K562 (cell line): ENCODE results near the gene GRWD1. TPM values are rescaled to one million over a fixed set of nuclear protein-coding genes. Genes with fewer than 3 reads are reported as not detected.
A peak's percentile ranks its signal among the peaks of the same experiment; 100 is the strongest.

Source experiments
- BRF1 ChIP-seq: IDR thresholded peaks from 3 replicates; pipeline ENCODE4 v1.6.1; 2011; ENCODE audit warnings: borderline replicate concordance, mild to moderate bottlenecking; ENCODE audit not compliant: insufficient read length; ENCODE audit errors: extremely low read depth
- CEBPG ChIP-seq, 3 experiments: fragments of 200-800 bp in 1 of 3; sonication (Bioruptor generic) in 1 of 3; sonication (generic) in 1 of 3; formaldehyde crosslinking in 1 of 3; IDR thresholded peaks in 2 of 3; conservative IDR thresholded peaks in 1 of 3; 2 replicates each; pipeline versions ENCODE4 v1.6.1 to v1.8.0; 2016 to 2022; ENCODE audit warnings: missing compliant biosample characterization in 2 of 3, missing genetic modification characterization in 2 of 3, mild to moderate bottlenecking in 1 of 3, missing genetic modification reagents in 1 of 3
- CHD1 ChIP-seq: fragments of 200-600 bp; sonication (generic); IDR thresholded peaks from one replicate; pipeline ENCODE4 v1.6.1; 2012; ENCODE audit warnings: mild to moderate bottlenecking, moderate library complexity, low read length, inconsistent platforms
- ELF2 ChIP-seq: fragments of 250-450 bp; sonication (Bioruptor Pico); IDR thresholded peaks from 2 replicates; pipeline ENCODE4 v1.5.0; 2021; ENCODE audit warnings: mild to moderate bottlenecking
- ELK1 ChIP-seq: sonication (generic); formaldehyde crosslinking; IDR thresholded peaks from 2 replicates; pipeline ENCODE4 v1.8.1; 2022; ENCODE audit warnings: missing genetic modification reagents
- FOSL1 ChIP-seq: fragments of 200-800 bp; sonication (Bioruptor generic); conservative IDR thresholded peaks from 2 replicates; pipeline ENCODE4 v1.6.1; 2016; ENCODE audit warnings: missing genetic modification characterization, missing compliant biosample characterization
- HMGXB4 ChIP-seq: sonication (generic); formaldehyde crosslinking; IDR thresholded peaks from 2 replicates; pipeline ENCODE4 v1.8.1; 2023; ENCODE audit warnings: mild to moderate bottlenecking, missing genetic modification reagents
- HSF4 ChIP-seq: fragments of 250-450 bp; sonication (Bioruptor Pico); IDR thresholded peaks from 2 replicates; pipeline ENCODE4 v2.1.2; 2022; ENCODE audit warnings: mild to moderate bottlenecking, moderate library complexity, borderline replicate concordance
- LARP7 ChIP-seq: fragments of 450-650 bp; IDR thresholded peaks from 2 replicates; pipeline ENCODE4 v1.6.1; 2016
- NFIC ChIP-seq: fragments of 450-650 bp; IDR thresholded peaks from 2 replicates; pipeline ENCODE4 v1.6.1; 2017; ENCODE audit warnings: mild to moderate bottlenecking, inconsistent platforms
- NFIX ChIP-seq: fragments of 250-450 bp; sonication (Bioruptor Pico); IDR thresholded peaks from 2 replicates; pipeline ENCODE4 v1.4.0; 2020; ENCODE audit warnings: low read depth, mild to moderate bottlenecking, moderate library complexity
- SIX5 ChIP-seq, 2 experiments: IDR thresholded peaks; 2 replicates each; pipeline ENCODE4 v1.6.1; 2011; ENCODE audit warnings: low read length in 2 of 2, borderline replicate concordance in 1 of 2, low read depth in 1 of 2, mild to moderate bottlenecking in 1 of 2, moderate library complexity in 1 of 2; ENCODE audit not compliant: insufficient read depth in 1 of 2
- STAG1 ChIP-seq: sonication (generic); formaldehyde crosslinking; IDR thresholded peaks from 2 replicates; pipeline ENCODE4 v1.5.0; 2020; ENCODE audit warnings: missing genetic modification reagents, borderline replicate concordance
- THRB ChIP-seq: fragments of 450-650 bp; formaldehyde crosslinking; conservative IDR thresholded peaks from 2 replicates; pipeline ENCODE4 v1.4.0; 2022; ENCODE audit warnings: mild to moderate bottlenecking, missing genetic modification characterization
- U2AF1 ChIP-seq: fragments of 200-400 bp; formaldehyde crosslinking; optimal IDR thresholded peaks from 2 replicates; pipeline ENCODE3; 2017; ENCODE audit warnings: mild to moderate bottlenecking, low read depth, low read length, moderate library complexity
- VEZF1 ChIP-seq: fragments of 200-800 bp; sonication (Bioruptor generic); IDR thresholded peaks from 2 replicates; pipeline ENCODE4 v1.6.1; 2017; ENCODE audit warnings: missing genetic modification characterization, missing compliant biosample characterization
- WHSC1 ChIP-seq: IDR thresholded peaks from one replicate; pipeline ENCODE4 v1.6.1; 2012; ENCODE audit warnings: low read length, control low read depth, inconsistent platforms
- ZBTB8A ChIP-seq: fragments of 450-650 bp; IDR thresholded peaks from 2 replicates; pipeline ENCODE4 v1.6.1; 2018; ENCODE audit warnings: mild to moderate bottlenecking, moderate library complexity; ENCODE audit not compliant: partially characterized antibody
- ZC3H11A ChIP-seq: IDR thresholded peaks from 2 replicates; pipeline ENCODE4 v1.6.1; 2012; ENCODE audit warnings: low read depth, low read length, improper control_type of control experiment
- ZFPM2 ChIP-seq: fragments of 250-450 bp; sonication (Bioruptor Pico); IDR thresholded peaks from 2 replicates; pipeline ENCODE4 v1.5.1; 2022; ENCODE audit warnings: mild to moderate bottlenecking
- ZNF551 ChIP-seq: fragments of 250-450 bp; sonication (Bioruptor Pico); IDR thresholded peaks from 2 replicates; pipeline ENCODE4 v1.5.0; 2021; ENCODE audit warnings: mild to moderate bottlenecking, moderate library complexity
- ZNF780A ChIP-seq: fragments of 250-450 bp; sonication (Bioruptor Pico); IDR thresholded peaks from 2 replicates; pipeline ENCODE4 v1.5.0; 2021; ENCODE audit warnings: mild to moderate bottlenecking
- polyA plus RNA-seq, 8 experiments: library from polyadenylated mRNA; depleted of rRNA in 4 of 8; stranded (reverse) in 5 of 8; unstranded in 3 of 8; fragments of >200 nt; fragmentation: Nextera tagmentation in 2 of 8; fragmentation: Illumina TruSeq in 1 of 8; extraction: Ambion mirVana in 2 of 8; extraction: Trizol in 1 of 8; gene quantifications; 2 replicates each; pipeline versions ENCODE4 v1.2.1 to v1.2.3, GENCODE V29; 2011 to 2014; ENCODE audit warnings: inconsistent platforms in 1 of 8, missing spikeins in 1 of 8
- total RNA-seq, 7 experiments: library from RNA; depleted of rRNA in 6 of 7; stranded (reverse); fragments of >200 nt in 6 of 7; fragmentation: Illumina TruSeq in 2 of 7; extraction: Trizol in 2 of 7; gene quantifications; 2 replicates each; pipeline versions ENCODE4 v1.2.1 to v1.2.3, GENCODE V29; 2011 to 2021; ENCODE audit warnings: low replicate concordance in 1 of 7

GRWD1 gene
- total and polyA plus RNA-seq, 9 of the 15 experiments (the other 6 are each of a cell fraction or from before 2014, with no cell fraction given) = 1.5 to 87.2 (median 24.5) TPM

- TF ChIP-seq VEZF1 (CRISPR knock-in tag) = peak; percentile 90
- TF ChIP-seq ELF2 (CRISPR knock-in tag) = no peak
- no peak for TF ChIP-seq BRF1
- no peak for TF ChIP-seq ZNF780A (CRISPR knock-in tag)
- TF ChIP-seq HMGXB4 (CRISPR knock-in tag) = no peak
- no peak for TF ChIP-seq ZBTB8A
- TF ChIP-seq CEBPG (CRISPR knock-in tag; IDR thresholded peaks at IDR 0.05) = no peak
- no peak for TF ChIP-seq CEBPG (tag; conservative IDR thresholded peaks at IDR 0.05 in 1 of 2, IDR thresholded peaks at IDR 0.05 in 1 of 2)
- TF ChIP-seq LARP7 = peak; percentile 100
- no peak for TF ChIP-seq NFIX (CRISPR knock-in tag)
- no peak for TF ChIP-seq FOSL1 (tag)
- no peak for TF ChIP-seq ZFPM2 (CRISPR knock-in tag)
- TF ChIP-seq CHD1 = no peak
- no peak for TF ChIP-seq WHSC1
- TF ChIP-seq STAG1 = no peak
- no peak for TF ChIP-seq U2AF1
- TF ChIP-seq ZNF551 (CRISPR knock-in tag) = no peak
- TF ChIP-seq THRB (CRISPR knock-in tag) = peak; percentile 96
- no peak for TF ChIP-seq SIX5 (IDR thresholded peaks at IDR 0.05; ENCODE audit: borderline replicate concordance in 1 of 2, insufficient read depth in 1 of 2, low read depth in 1 of 2, low read length in 2 of 2)
- TF ChIP-seq ELK1 (CRISPR knock-in tag) = no peak
- peak; percentile 20; the same call in 1 of the 2 replicates for TF ChIP-seq NFIC
- no peak for TF ChIP-seq HSF4
- no peak for TF ChIP-seq ZC3H11A
Measured at GRCh38 chr19:48501494-48502349, 55.9 kb downstream of the GRWD1 start (continued).
